DMS114 treated with DMSO at 0.1 percent for 48 hours (cell line): ENCODE measurements around the gene ANO2.

Source experiments
- DNase-seq: peaks from one replicate; lab custom pipeline; 2025; ENCODE audit not compliant: unreplicated experiment; lab: John Stamatoyannopoulos, UW

The ANO2 gene

GRCh38 chr12:5630726-5631125 is 314.3 kb downstream of the ANO2 start:
- no peak for DNase-seq

- DNase-seq: no peak
Observed at GRCh38 chr12:5628501-5628900, 316.6 kb downstream of the ANO2 start.

GRCh38 chr12:5627053-5627630 is 317.9 kb downstream of the ANO2 start:
- DNase-seq: no peak

- DNase-seq: no peak
Observed at GRCh38 chr12:5626151-5626550, 318.9 kb downstream of the ANO2 start.

- DNase-seq: no peak
Observed at GRCh38 chr12:5624486-5625272, 320.4 kb downstream of the ANO2 start.

GRCh38 chr12:5623411-5623810 is 321.6 kb downstream of the ANO2 start:
- no peak for DNase-seq

GRCh38 chr12:5622280-5622679 is 322.8 kb downstream of the ANO2 start:
- DNase-seq: no peak

GRCh38 chr12:5621329-5621728 is 323.7 kb downstream of the ANO2 start:
- DNase-seq: no peak

- no peak for DNase-seq
Observed at GRCh38 chr12:5620896-5621295, 324.2 kb downstream of the ANO2 start.

- DNase-seq: no peak
Observed at GRCh38 chr12:5619628-5620027, 325.4 kb downstream of the ANO2 start.

GRCh38 chr12:5616854-5617253 is 328.2 kb downstream of the ANO2 start:
- no peak for DNase-seq

GRCh38 chr12:5615760-5616159 is 329.3 kb downstream of the ANO2 start:
- no peak for DNase-seq

- DNase-seq: no peak
Observed at GRCh38 chr12:5614256-5614655, 330.8 kb downstream of the ANO2 start.

- no peak for DNase-seq
Observed at GRCh38 chr12:5612556-5613410, 332.3 kb downstream of the ANO2 start.

GRCh38 chr12:5611162-5611561 is 333.9 kb downstream of the ANO2 start:
- no peak for DNase-seq

- DNase-seq: no peak
Observed at GRCh38 chr12:5599378-5599777, 345.7 kb downstream of the ANO2 start.

- DNase-seq: no peak
Observed at GRCh38 chr12:5593998-5594397, 351.1 kb downstream of the ANO2 start.

GRCh38 chr12:5593086-5593485 is 352.0 kb downstream of the ANO2 start:
- DNase-seq: no peak

- DNase-seq: no peak
Observed at GRCh38 chr12:5592310-5592709, 352.7 kb downstream of the ANO2 start.

- no peak for DNase-seq
Observed at GRCh38 chr12:5590316-5590715, 354.7 kb downstream of the ANO2 start.

- DNase-seq: no peak
Observed at GRCh38 chr12:5589054-5589453, 356.0 kb downstream of the ANO2 start.

GRCh38 chr12:5588591-5588990 is 356.5 kb downstream of the ANO2 start:
- no peak for DNase-seq
